Psoas muscle (tissue), 8 donors: ENCODE data around the gene NUP98. TPM values are rescaled to one million over a fixed set of nuclear protein-coding genes. Genes with fewer than 3 reads are reported as not detected.
A peak's percentile ranks its signal among the peaks of the same experiment; 100 is the strongest.

Experiments used
- ATAC-seq, 4 donors: fragments of 200-7000 bp; cut with Tn5 transposase; one replicate each; pipeline ENCODE4 v1.9.1; 2020; ENCODE audit warnings: moderate library complexity in 3 of 4, mild to moderate bottlenecking in 2 of 4
- DNase-seq, 2 donors: peaks; one replicate each; pipeline ENCODE4 v3.0.0-alpha.2; 2020
- H3K27ac ChIP-seq: fragments of 200-600 bp; one replicate; pipeline ENCODE4 v1.8.0; 2022
- H3K27me3 ChIP-seq, 3 donors: fragments of 200-600 bp in 1 of 3; one replicate each; pipeline versions ENCODE4 v1.6.1 to v1.8.0; 2013 to 2022; ENCODE audit warnings: low read length in 2 of 3, mild to moderate bottlenecking in 2 of 3, moderate library complexity in 1 of 3; ENCODE audit not compliant: insufficient read depth in 3 of 3
- H3K36me3 ChIP-seq, 2 donors: fragments of 200-600 bp in 1 of 2; one replicate each; pipeline versions ENCODE4 v1.6.1 to v1.8.0; 2013 to 2022; ENCODE audit warnings: low read depth in 1 of 2, mild to moderate bottlenecking in 1 of 2, moderate library complexity in 1 of 2; ENCODE audit not compliant: insufficient read depth in 1 of 2
- H3K4me1 ChIP-seq: fragments of 200-600 bp; one replicate; pipeline ENCODE4 v1.8.0; 2022
- H3K4me3 ChIP-seq: fragments of 200-600 bp; one replicate; pipeline ENCODE4 v1.8.0; 2022; ENCODE audit warnings: mild to moderate bottlenecking
- H3K9me3 ChIP-seq: fragments of 200-600 bp; one replicate; pipeline ENCODE4 v1.8.0; 2022
- WGBS, 3 donors: extraction: QIAGEN DNeasy Blood & Tissue Kit; methylation state at CpG; one replicate each; pipeline versions ENCODE4 v1.1.6 to v1.1.7; 2013; 5-methylcytosine and 5-hydroxymethylcytosine counted together
- intact Hi-C, 2 donors: fragments of 100-400 bp; cut with DNase I; formaldehyde crosslinking; loops; one replicate each; pipeline versions ENCODE4 v1.11.0 to v1.14.2; 2022
- polyA plus RNA-seq, 3 donors: library from polyadenylated mRNA; stranded (reverse); fragments of 200-250 nt; gene quantifications; one replicate each; pipeline ENCODE4 v1.2.3, GENCODE V29; 2013
- total RNA-seq, 4 donors: library from RNA; stranded (reverse); fragmentation: NEBNext Ultra II Directional in 2 of 4; extraction: Animal tissue kit (Norgen Biotek cat#: 25700) in 2 of 4; gene quantifications; one replicate each; pipeline versions ENCODE4 v1.2.1 to v1.2.4, GENCODE V29; 2021 to 2023
- TF ChIP-seq, protein P1 (sequence below): fragments of 200-600 bp; IDR thresholded peaks from one replicate; pipeline ENCODE4 v1.8.0; 2022; ENCODE audit warnings: antibody characterized with exemption
- donor health status: healthy with polysubstance abuse.
- donor health status: DM: no; HTN: no; CAD: no; lungs with moderate emphysema.
- donor health status: Bipolar disorder and iron deficiency.
- donor health status: healthy.
- donor health status: DM: yes; HTN: yes; CAD: no.
- donor health status: DM: no; HTN: no; CAD: no.
- donor health status: DM: no; HTN: no; CAD: no.
- donor health status: DM: yes; HTN: yes; CAD: no.

NUP98 gene
- total and polyA plus RNA-seq, 7 donors = 25.9 to 85.1 (median 59.3) TPM

- TF ChIP-seq, protein P1, sequence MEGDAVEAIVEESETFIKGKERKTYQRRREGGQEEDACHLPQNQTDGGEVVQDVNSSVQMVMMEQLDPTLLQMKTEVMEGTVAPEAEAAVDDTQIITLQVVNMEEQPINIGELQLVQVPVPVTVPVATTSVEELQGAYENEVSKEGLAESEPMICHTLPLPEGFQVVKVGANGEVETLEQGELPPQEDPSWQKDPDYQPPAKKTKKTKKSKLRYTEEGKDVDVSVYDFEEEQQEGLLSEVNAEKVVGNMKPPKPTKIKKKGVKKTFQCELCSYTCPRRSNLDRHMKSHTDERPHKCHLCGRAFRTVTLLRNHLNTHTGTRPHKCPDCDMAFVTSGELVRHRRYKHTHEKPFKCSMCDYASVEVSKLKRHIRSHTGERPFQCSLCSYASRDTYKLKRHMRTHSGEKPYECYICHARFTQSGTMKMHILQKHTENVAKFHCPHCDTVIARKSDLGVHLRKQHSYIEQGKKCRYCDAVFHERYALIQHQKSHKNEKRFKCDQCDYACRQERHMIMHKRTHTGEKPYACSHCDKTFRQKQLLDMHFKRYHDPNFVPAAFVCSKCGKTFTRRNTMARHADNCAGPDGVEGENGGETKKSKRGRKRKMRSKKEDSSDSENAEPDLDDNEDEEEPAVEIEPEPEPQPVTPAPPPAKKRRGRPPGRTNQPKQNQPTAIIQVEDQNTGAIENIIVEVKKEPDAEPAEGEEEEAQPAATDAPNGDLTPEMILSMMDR = no peak
- peaks cover 33% of the 10 kb centered on the region for H3K4me1 ChIP-seq
- peak within 1 kb of the TSS; percentile 78 for H3K4me3 ChIP-seq
- no peak for ATAC-seq
- H3K27ac ChIP-seq = peak within 1 kb of the TSS; percentile 99
- 10 to 23% (median 11%) methylated on average over 13 to 21 of the region's 21 CpGs for WGBS, 3 donors
- DNase-seq = no peak
- intact Hi-C loops = loop anchor here (2.0 to 5.0 kb wide), 2 partner anchors 27 to 599 kb away; no protein-coding TSS in a partner anchor
- H3K27me3 ChIP-seq = no peaks in the 10 kb centered on the region
- no peaks in the 10 kb centered on the region for H3K9me3 ChIP-seq
- H3K36me3 ChIP-seq = no peaks in the 10 kb centered on the region
Observed at GRCh38 chr11:3641701-3642070, 155.7 kb downstream of the NUP98 start, which contains the start of gene ART5. Gene ART5 (minus strand): TSS chr11:3641992. CDS start chr11:3641862, 130 bp downstream.

DNA sequence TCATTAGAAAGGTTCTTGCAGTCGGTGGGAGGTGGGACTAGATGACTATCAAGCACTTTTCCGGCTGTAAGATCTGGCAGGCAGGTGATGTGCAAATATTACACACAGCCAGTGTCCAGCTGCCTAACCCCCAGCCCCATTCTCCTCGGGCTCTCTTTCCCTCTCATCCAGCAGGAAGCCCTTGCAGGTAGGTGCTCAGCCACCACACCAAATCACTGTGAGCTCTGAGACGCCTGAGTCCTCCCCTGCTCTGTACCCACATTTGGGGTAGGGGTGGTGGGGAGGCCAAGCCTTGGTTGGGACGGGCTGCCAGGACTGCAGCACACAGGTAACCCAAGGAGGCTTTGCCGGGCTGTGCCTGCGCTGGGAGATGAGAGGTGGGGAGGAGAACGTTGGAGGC is 156.2 kb downstream of the NUP98 start:
- H3K9me3 ChIP-seq = no peaks in the 10 kb centered on the region
- 43 to 51% (median 49%) methylated on average over 8 of the region's 8 CpGs for WGBS, 3 donors
- TF ChIP-seq, protein P1 = no peak
- DNase-seq (peak in 1 of 2 donors; percentile 49), ATAC-seq (no peak)
- intact Hi-C loops = loop anchor here in 1 of 2 donors (5.0 kb wide), 1 partner anchor 599 kb away; no protein-coding TSS in a partner anchor
- peak overlapping the region; percentile 99 for H3K27ac ChIP-seq
- H3K27me3 ChIP-seq = no peaks in the 10 kb centered on the region
- no peak overlapping the region for H3K4me3 ChIP-seq
- H3K4me1 ChIP-seq = peaks cover 28% of the 10 kb centered on the region
- H3K36me3 ChIP-seq = no peaks in the 10 kb centered on the region

DNA sequence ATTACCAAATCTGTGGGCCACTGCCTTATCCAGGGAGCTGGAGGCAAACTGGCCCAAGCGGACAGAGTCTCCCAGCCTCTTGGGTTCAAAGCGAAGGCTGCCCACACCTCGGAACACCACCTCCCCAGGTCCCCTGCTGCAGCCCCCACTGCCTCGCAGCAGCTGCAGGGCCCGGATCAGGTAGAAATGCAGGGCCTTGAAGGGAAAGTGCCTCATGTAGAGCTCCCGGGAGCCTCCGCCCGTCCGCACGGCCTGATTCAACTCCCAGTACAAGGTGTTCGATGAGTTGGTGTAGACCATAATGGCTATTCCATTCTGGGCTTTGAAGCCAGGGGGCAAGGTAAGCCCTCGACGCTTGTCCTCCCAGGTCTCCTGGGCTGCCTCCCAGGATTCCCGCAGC is 157.5 kb downstream of the NUP98 start:
- Histone ChIP-seq H3K9me3 (no peaks in the 10 kb centered on the region), H3K4me3 (no peak overlapping the region), H3K27ac (no peak overlapping the region), H3K27me3 (no peaks in the 10 kb centered on the region), H3K4me1 (peaks cover 18% of the 10 kb centered on the region), H3K36me3 (no peaks in the 10 kb centered on the region)
- intact Hi-C loops = loop anchor here in 1 of 2 donors (5.0 kb wide), 1 partner anchor 598 kb away; no protein-coding TSS in a partner anchor
- ATAC-seq (no peak), DNase-seq (peak in 1 of 2 donors; percentile 15)
- WGBS, 3 donors = 89 to 93% (median 90%) methylated on average over 14 of the region's 14 CpGs
- TF ChIP-seq, protein P1 = no peak

- no peak for DNase-seq
- Histone ChIP-seq H3K4me3 (no peak overlapping the region), H3K36me3 (no peaks in the 10 kb centered on the region), H3K9me3 (no peaks in the 10 kb centered on the region), H3K4me1 (peaks cover 13% of the 10 kb centered on the region), H3K27me3 (no peaks in the 10 kb centered on the region), H3K27ac (no peak overlapping the region)
- intact Hi-C loops = no loop called here
- TF ChIP-seq, protein P1 = no peak
- 84 to 89% (median 85%) methylated on average over 5 of the region's 5 CpGs for WGBS, 3 donors
- no peak for ATAC-seq
Observed at GRCh38 chr11:3638513-3638912, 158.8 kb downstream of the NUP98 start.

DNA sequence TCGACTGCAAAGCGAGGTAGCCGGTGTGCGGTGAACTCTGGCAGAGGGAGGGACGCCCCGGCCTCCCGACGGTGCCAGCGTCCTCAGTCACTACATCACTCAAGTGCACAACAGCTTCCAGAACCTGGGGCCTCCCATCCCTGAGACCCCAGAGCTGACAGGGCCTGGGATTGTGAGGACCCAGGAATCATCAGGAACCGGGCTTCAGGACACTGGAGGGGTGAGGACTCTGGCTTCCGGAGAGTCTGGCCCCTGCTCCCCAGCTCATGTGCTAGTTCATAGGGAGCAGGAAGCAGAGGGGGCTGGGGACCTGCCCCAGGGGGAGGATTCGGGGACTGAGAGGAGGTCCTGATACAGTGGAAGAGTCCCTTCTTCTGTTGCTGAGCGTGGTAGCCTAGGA is 160.2 kb downstream of the NUP98 start:
- TF ChIP-seq, protein P1 = no peak
- H3K4me1 ChIP-seq = peaks cover under 1% of the 10 kb centered on the region
- no peak for ATAC-seq
- no peak overlapping the region for H3K4me3 ChIP-seq
- intact Hi-C loops = no loop called here
- 71 to 85% (median 83%) methylated on average over 13 of the region's 13 CpGs for WGBS, 3 donors
- no peaks in the 10 kb centered on the region for H3K9me3 ChIP-seq
- no peak overlapping the region for H3K27ac ChIP-seq
- H3K27me3 ChIP-seq = no peaks in the 10 kb centered on the region
- peak in 1 of 2 donors; percentile 19 for DNase-seq
- no peaks in the 10 kb centered on the region for H3K36me3 ChIP-seq
